Sciatic nerve (tissue), 2 donors: ENCODE results near the gene FOXD2. TPM values are rescaled to one million over a fixed set of nuclear protein-coding genes. Genes with fewer than 3 reads are reported as not detected.

ENCODE experiments used
- ATAC-seq: fragments of 200-7000 bp; cut with Tn5 transposase; one replicate; pipeline ENCODE4 v1.9.1; 2020; ENCODE audit warnings: mild to moderate bottlenecking, moderate library complexity
- DNase-seq: peaks from one replicate; pipeline ENCODE4 v3.0.0-alpha.2; 2020; ENCODE audit warnings: low spot score
- intact Hi-C: fragments of 100-400 bp; cut with DNase I; formaldehyde crosslinking; loops from one replicate; pipeline ENCODE4 v1.14.2; 2022
- total RNA-seq: library from RNA; stranded (reverse); fragmentation: NEBNext Ultra II Directional; extraction: Animal tissue kit (Norgen Biotek cat#: 25700); gene quantifications from one replicate; pipeline ENCODE4 v1.2.1, GENCODE V29; 2021
- donor health status: DM: no; HTN: no; CAD: no.
- donor health status: DM: no; HTN: no; CAD: no.

Gene FOXD2
- total RNA-seq, 1 donor from 2014 or later: 12.3 TPM

GRCh38 chr1:47485817-47486216 lies 48.0 kb downstream of the FOXD2 start:
- intact Hi-C loops: no loop called here
- ATAC-seq: no peak
- DNase-seq: no peak

GRCh38 chr1:47487332-47487731 lies 49.5 kb downstream of the FOXD2 start:
- intact Hi-C loops: no loop called here
- no peak for DNase-seq
- ATAC-seq: no peak

GRCh38 chr1:47487850-47488450 lies 50.1 kb downstream of the FOXD2 start:
- intact Hi-C loops: no loop called here
- DNase-seq (no peak), ATAC-seq (no peak)

Other genes with a start within 250 kb of the FOXD2 start
- 2.4 TPM for gene PDZK1IP1, start 248.0 kb upstream of the FOXD2 start, total RNA-seq
- gene TAL1, start 205.8 kb upstream of the FOXD2 start, total RNA-seq: 13.6 TPM
- gene STIL, start 123.9 kb upstream of the FOXD2 start, total RNA-seq: 1.7 TPM
- gene CMPK1, start 104.3 kb upstream of the FOXD2 start, total RNA-seq: 111 TPM
- 0.27 TPM for gene FOXE3, start 21.8 kb upstream of the FOXD2 start, total RNA-seq